ENCODE results near the gene CRYGN.

CRYGN gene

DNA sequence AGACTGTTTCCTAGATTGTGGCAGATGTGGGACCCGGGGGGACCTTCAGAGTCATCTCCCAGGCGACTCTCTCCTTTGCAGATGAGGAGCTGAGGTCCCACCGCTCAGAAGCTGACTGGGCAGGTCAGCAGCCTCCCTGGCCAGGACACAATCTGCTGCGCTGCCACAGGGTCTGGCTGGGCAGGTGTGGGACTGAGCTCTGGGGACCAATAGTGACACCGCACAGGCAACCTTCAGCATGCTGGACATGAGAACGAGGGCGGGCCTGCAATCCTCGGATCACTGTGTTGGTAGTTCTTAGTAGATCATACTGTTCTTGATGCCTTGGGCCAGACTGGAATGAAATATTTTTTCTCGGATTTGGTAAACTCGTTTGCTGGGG lies 20.5 kb upstream of the CRYGN start:
- H3K4me3 ChIP-seq (ENCODE audit: low read depth, low read length): no peak overlapping the region
- DNase-seq (ENCODE audit: low read depth): no peak
- TF ChIP-seq, protein P1, sequence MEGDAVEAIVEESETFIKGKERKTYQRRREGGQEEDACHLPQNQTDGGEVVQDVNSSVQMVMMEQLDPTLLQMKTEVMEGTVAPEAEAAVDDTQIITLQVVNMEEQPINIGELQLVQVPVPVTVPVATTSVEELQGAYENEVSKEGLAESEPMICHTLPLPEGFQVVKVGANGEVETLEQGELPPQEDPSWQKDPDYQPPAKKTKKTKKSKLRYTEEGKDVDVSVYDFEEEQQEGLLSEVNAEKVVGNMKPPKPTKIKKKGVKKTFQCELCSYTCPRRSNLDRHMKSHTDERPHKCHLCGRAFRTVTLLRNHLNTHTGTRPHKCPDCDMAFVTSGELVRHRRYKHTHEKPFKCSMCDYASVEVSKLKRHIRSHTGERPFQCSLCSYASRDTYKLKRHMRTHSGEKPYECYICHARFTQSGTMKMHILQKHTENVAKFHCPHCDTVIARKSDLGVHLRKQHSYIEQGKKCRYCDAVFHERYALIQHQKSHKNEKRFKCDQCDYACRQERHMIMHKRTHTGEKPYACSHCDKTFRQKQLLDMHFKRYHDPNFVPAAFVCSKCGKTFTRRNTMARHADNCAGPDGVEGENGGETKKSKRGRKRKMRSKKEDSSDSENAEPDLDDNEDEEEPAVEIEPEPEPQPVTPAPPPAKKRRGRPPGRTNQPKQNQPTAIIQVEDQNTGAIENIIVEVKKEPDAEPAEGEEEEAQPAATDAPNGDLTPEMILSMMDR (conservative IDR thresholded peaks at IDR 0.05; ENCODE audit: low read depth, low read length): no peak

DNA sequence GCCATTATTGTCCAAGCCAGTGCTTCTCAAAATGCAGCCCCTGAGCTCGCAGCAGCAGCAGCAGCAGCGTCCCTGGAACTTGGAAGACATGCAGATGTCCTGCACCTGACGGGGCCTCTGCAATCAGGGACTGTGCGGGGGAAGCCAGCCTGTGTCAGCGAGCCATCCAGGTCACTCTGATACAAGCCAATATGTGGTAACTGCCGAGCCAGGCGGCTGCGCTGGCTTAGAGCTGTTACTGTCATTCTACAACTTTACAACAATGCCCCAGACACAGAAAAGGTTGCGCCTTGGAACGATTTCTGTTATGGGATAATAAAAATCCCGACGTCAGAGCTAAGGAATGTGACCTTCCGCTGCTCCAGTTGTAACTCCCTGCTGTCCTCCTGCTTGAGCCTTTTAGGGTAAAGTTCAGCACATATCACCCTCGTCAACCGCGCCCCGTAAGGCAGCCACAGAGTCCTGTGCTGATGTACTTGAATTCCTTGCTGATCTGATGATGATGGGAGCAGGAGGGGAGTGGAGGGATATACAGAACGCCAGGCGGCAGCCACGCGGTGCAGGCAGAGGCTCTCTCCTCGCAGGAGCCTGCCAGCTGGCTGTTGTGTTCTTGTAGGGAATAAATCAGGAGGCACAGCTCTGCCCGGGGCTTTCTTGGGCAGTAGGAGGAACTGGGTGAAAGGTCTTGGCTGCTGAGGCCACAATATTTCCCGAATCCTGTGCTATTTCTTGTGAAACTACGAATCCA lies 20.0 kb upstream of the CRYGN start:
- H3K4me3 ChIP-seq (ENCODE audit: low read depth, low read length): peak overlapping the region; percentile 31
- TF ChIP-seq, protein P1 (conservative IDR thresholded peaks at IDR 0.05; ENCODE audit: low read depth, low read length): peak; percentile 72
- peak; percentile 92 for DNase-seq (ENCODE audit: low read depth)

DNA sequence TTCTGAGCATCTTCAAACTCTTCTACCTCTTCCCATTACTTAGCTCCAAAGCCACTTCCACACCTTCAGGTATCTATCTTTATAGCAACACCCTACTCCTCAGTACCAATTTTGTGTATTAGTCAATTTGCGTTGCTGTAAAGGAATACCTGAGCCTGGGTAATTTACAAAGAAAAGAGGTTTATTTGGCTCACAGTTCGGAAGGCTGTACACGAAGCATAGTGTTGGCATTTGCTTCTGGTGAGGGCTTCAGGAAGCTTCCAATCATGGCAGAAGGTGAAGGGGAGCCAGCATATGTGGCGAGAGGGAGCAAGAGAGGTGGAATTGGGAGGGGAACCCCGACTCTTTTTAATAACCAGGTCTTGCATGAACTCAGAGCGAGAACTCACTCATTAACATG lies 17.6 kb upstream of the CRYGN start:
- TF ChIP-seq, protein P1 (conservative IDR thresholded peaks at IDR 0.05; ENCODE audit: low read depth, low read length): no peak
- no peak for DNase-seq (ENCODE audit: low read depth)
- no peak overlapping the region for H3K4me3 ChIP-seq (ENCODE audit: low read depth, low read length)

DNA sequence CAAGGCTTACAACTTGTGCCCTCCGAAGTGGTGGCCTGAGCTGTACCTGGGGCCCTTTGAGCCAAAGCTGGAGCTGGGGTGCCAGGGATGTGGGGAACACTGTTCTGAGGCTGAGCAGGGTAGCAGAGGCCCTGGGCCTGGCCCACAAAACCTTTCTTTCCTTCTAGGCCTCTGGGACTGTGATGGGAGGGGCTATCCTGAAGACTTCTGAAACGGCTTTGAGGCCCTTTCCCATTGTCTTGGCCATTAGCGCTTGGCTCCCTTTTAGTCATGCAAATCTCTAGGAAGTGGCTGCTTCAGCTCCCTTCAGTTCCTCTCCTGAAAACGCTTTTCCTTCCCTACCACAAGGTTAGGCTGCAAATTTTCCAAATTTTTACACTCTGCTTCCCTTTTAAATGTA lies 16.8 kb upstream of the CRYGN start:
- H3K4me3 ChIP-seq (ENCODE audit: low read depth, low read length): no peak overlapping the region
- no peak for DNase-seq (ENCODE audit: low read depth)
- TF ChIP-seq, protein P1 (conservative IDR thresholded peaks at IDR 0.05; ENCODE audit: low read depth, low read length): no peak

DNA sequence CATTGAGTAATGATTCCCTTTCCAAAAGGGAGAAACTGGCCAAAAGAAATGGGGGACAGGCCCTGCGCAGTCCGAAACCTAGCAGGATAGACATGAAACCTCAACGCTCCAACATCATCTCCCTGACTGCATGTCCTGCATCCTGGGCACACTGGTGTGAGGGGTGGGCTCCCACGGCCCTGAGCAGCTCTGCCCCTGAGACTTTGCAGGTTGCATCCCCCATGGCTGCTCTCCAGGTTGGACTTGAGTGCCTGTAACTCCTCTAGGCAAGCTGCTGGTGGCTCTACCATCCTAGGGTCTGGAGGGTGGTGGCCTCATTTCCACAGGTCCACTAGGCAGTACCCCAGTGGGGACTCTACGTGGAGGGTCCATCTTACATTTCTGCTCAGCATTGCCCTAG lies 16.3 kb upstream of the CRYGN start:
- no peak for DNase-seq (ENCODE audit: low read depth)
- no peak overlapping the region for H3K4me3 ChIP-seq (ENCODE audit: low read depth, low read length)
- TF ChIP-seq, protein P1 (conservative IDR thresholded peaks at IDR 0.05; ENCODE audit: low read depth, low read length): no peak

DNA sequence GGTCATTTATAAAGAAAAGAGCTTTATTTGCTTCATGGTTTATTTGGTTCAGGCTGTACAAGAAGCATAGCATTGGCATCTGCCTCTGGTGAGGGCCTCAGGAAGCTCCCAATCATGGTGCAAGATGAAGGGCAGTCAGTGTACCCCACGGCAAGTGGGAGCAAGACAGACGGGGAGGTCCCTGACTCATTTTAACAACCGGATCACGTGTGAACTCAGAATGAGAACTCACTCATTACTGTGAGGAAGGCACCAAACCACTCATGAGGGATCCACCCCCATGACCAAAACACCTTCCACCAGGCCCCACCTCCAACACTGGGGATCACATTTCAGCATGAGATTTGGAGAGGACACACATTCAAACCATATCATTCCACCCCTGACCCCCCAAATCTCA lies 15.7 kb upstream of the CRYGN start:
- no peak overlapping the region for H3K4me3 ChIP-seq (ENCODE audit: low read depth, low read length)
- no peak for DNase-seq (ENCODE audit: low read depth)
- TF ChIP-seq, protein P1 (conservative IDR thresholded peaks at IDR 0.05; ENCODE audit: low read depth, low read length): no peak

DNA sequence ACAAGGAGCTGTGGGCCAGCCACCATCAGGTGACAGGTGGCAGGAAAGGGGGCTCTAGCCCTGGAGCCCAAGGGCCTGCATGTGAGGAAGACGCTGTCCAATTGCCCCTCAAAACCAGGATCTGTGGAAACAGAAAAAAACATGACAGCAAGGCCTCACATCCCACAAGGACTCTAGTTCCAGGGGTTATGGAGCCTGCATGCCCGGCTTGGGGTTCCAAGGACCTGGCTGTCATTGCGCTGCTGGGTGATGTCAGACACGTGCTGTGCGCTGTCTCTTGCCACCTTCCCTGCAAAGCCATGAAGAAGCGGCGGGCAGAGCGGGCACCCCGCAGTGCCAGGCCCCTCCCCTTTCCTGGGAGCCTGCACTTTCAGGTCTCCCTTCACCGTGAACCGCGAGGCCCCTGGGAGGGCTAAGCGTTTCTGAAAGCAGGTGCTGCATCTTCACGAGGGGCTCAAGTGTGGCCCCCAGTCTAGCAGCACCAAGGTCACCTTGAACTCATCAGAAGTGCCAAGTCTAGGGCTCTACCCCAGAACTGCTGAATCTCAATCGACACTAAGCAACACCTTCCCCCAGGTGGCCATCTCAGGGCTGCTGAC lies 15.1 kb upstream of the CRYGN start:
- no peak for DNase-seq (ENCODE audit: low read depth)

More for the DNA sequence above, 15.1 kb upstream of the CRYGN start:
- H3K4me3 ChIP-seq (ENCODE audit: low read depth, low read length): no peak overlapping the region
- TF ChIP-seq, protein P1 (conservative IDR thresholded peaks at IDR 0.05; ENCODE audit: low read depth, low read length): no peak

Measured in choroid plexus epithelial cell (primary cell).